Loucy (cell line): ENCODE results near the gene IL7R.

Source experiments
- EZH2phosphoT487 ChIP-seq: fragments of 200-600 bp; IDR thresholded peaks from 2 replicates; pipeline ENCODE4 v1.6.1; 2018; ENCODE audit warnings: antibody characterized with exemption, mild to moderate bottlenecking, moderate library complexity, borderline replicate concordance
- TF ChIP-seq, protein P1 (sequence below): fragments of 200-600 bp; sonication (generic); conservative IDR thresholded peaks from 2 replicates; pipeline ENCODE4 v1.5.1; 2014; ENCODE audit warnings: mild to moderate bottlenecking, antibody characterized with exemption, low read length

DNA sequence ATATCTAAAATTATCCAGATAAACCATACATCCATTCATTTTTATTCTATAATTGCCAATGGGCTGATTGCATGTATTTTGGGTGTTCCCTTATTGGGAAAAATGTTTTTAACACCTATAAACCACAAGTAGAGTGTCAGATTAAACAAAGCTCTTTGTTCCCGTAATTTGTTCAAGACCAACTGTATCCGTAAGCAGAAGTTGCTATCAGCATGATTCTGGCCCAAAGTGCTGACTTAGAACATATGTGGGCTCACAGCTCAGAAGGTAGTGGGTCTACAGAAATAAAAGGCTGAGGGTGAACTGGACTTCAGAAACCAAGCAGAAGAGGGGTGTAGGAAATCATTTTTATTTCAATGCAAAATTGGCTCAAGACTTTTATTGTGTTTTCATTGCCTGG lies 23.5 kb upstream of the IL7R start:
- TF ChIP-seq, protein P1, sequence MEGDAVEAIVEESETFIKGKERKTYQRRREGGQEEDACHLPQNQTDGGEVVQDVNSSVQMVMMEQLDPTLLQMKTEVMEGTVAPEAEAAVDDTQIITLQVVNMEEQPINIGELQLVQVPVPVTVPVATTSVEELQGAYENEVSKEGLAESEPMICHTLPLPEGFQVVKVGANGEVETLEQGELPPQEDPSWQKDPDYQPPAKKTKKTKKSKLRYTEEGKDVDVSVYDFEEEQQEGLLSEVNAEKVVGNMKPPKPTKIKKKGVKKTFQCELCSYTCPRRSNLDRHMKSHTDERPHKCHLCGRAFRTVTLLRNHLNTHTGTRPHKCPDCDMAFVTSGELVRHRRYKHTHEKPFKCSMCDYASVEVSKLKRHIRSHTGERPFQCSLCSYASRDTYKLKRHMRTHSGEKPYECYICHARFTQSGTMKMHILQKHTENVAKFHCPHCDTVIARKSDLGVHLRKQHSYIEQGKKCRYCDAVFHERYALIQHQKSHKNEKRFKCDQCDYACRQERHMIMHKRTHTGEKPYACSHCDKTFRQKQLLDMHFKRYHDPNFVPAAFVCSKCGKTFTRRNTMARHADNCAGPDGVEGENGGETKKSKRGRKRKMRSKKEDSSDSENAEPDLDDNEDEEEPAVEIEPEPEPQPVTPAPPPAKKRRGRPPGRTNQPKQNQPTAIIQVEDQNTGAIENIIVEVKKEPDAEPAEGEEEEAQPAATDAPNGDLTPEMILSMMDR: no peak
- TF ChIP-seq EZH2phosphoT487: no peak
